Measurements from ENCODE around the gene HDAC9. TPM values are rescaled to one million over a fixed set of nuclear protein-coding genes. Genes with fewer than 3 reads are reported as not detected.

Gene HDAC9
- total and polyA plus RNA-seq, 7 donors: 0.38 to 34.2 (median 16.8) TPM

DNA sequence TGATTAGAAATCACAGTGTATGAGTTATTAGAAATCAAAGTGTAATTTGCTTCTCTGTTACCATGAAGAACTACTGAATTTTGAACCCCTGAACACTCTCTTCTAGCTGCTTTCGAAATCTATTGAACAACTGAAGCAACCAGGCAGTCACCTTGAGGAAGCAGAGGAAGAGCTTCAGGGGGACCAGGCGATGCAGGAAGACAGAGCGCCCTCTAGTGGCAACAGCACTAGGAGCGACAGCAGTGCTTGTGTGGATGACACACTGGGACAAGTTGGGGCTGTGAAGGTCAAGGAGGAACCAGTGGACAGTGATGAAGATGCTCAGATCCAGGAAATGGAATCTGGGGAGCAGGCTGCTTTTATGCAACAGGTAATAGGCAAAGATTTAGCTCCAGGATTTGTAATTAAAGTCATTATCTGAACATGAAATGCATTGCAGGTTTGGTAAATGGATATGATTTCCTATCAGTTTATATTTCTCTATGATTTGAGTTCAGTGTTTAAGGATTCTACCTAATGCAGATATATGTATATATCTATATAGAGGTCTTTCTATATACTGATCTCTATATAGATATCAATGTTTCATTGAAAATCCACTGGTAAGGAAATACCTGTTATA, 170.7 kb downstream of the HDAC9 start:
- peak; percentile 79 to 97 (median 94) for ATAC-seq
- TF ChIP-seq, protein P1, sequence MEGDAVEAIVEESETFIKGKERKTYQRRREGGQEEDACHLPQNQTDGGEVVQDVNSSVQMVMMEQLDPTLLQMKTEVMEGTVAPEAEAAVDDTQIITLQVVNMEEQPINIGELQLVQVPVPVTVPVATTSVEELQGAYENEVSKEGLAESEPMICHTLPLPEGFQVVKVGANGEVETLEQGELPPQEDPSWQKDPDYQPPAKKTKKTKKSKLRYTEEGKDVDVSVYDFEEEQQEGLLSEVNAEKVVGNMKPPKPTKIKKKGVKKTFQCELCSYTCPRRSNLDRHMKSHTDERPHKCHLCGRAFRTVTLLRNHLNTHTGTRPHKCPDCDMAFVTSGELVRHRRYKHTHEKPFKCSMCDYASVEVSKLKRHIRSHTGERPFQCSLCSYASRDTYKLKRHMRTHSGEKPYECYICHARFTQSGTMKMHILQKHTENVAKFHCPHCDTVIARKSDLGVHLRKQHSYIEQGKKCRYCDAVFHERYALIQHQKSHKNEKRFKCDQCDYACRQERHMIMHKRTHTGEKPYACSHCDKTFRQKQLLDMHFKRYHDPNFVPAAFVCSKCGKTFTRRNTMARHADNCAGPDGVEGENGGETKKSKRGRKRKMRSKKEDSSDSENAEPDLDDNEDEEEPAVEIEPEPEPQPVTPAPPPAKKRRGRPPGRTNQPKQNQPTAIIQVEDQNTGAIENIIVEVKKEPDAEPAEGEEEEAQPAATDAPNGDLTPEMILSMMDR (IDR thresholded peaks at IDR 0.05): peak; percentile 90
- DNase-seq: peak; percentile 76 to 83
- intact Hi-C loops (cut with DNase I): loop anchor here (2.0 to 10.0 kb wide), 3 partner anchors 311 to 961 kb away; no protein-coding TSS in a partner anchor
- Histone ChIP-seq H3K27me3 (ENCODE audit: insufficient read depth in 3 of 3, low read length in 2 of 3) (no peaks in the 10 kb centered on the region), H3K27ac (no peak overlapping the region), H3K4me1 (no peaks in the 10 kb centered on the region), H3K36me3 (ENCODE audit: insufficient read depth in 1 of 2, low read depth in 1 of 2) (peaks cover 0 to 19% of the 10 kb centered on the region in 2 donors), H3K4me3 (no peak overlapping the region), H3K9me3 (no peaks in the 10 kb centered on the region)
- WGBS, 3 donors: 14 to 28% (median 25%) methylated on average over 4 of the region's 4 CpGs

GRCh38 chr7:18667466-18667865, 171.9 kb downstream of the HDAC9 start:
- TF ChIP-seq, protein P1 (IDR thresholded peaks at IDR 0.05): no peak
- Histone ChIP-seq H3K4me3 (no peak overlapping the region), H3K36me3 (ENCODE audit: insufficient read depth in 1 of 2, low read depth in 1 of 2) (peaks cover 0 to 19% of the 10 kb centered on the region in 2 donors), H3K27me3 (ENCODE audit: insufficient read depth in 3 of 3, low read length in 2 of 3) (no peaks in the 10 kb centered on the region), H3K4me1 (no peaks in the 10 kb centered on the region), H3K27ac (no peak overlapping the region), H3K9me3 (no peaks in the 10 kb centered on the region)
- intact Hi-C loops (cut with DNase I): loop anchor here (2.0 to 10.0 kb wide), 3 partner anchors 313 to 963 kb away; no protein-coding TSS in a partner anchor
- ATAC-seq: no peak
- 60 to 71% (median 63%) methylated on average over 1 of the region's 1 CpG for WGBS, 3 donors
- DNase-seq: no peak

- TF ChIP-seq, protein P1 (IDR thresholded peaks at IDR 0.05): no peak
- H3K4me1 ChIP-seq: no peaks in the 10 kb centered on the region
- DNase-seq (no peak), ATAC-seq (no peak)
- no peak overlapping the region for H3K27ac ChIP-seq
- intact Hi-C loops (cut with DNase I): no loop called here
- no peak overlapping the region for H3K4me3 ChIP-seq
- no peaks in the 10 kb centered on the region for H3K27me3 ChIP-seq (ENCODE audit: insufficient read depth in 3 of 3, low read length in 2 of 3)
- peaks cover 0 to 18% of the 10 kb centered on the region in 2 donors for H3K36me3 ChIP-seq (ENCODE audit: insufficient read depth in 1 of 2, low read depth in 1 of 2)
- WGBS, 3 donors: 71 to 75% (median 73%) methylated on average over 5 of the region's 5 CpGs
- H3K9me3 ChIP-seq: no peaks in the 10 kb centered on the region
Observed at GRCh38 chr7:18671176-18671575, 175.6 kb downstream of the HDAC9 start.

GRCh38 chr7:18675579-18675978, 180.0 kb downstream of the HDAC9 start:
- 59 to 83% (median 67%) methylated on average over 2 of the region's 2 CpGs for WGBS, 3 donors
- ATAC-seq (no peak), DNase-seq (no peak)
- Histone ChIP-seq H3K36me3 (ENCODE audit: insufficient read depth in 1 of 2, low read depth in 1 of 2) (no peaks in the 10 kb centered on the region), H3K4me3 (no peak overlapping the region), H3K9me3 (no peaks in the 10 kb centered on the region), H3K27ac (no peak overlapping the region), H3K27me3 (ENCODE audit: insufficient read depth in 3 of 3, low read length in 2 of 3) (no peaks in the 10 kb centered on the region), H3K4me1 (no peaks in the 10 kb centered on the region)
- intact Hi-C loops (cut with DNase I): no loop called here
- TF ChIP-seq, protein P1 (IDR thresholded peaks at IDR 0.05): no peak

DNA sequence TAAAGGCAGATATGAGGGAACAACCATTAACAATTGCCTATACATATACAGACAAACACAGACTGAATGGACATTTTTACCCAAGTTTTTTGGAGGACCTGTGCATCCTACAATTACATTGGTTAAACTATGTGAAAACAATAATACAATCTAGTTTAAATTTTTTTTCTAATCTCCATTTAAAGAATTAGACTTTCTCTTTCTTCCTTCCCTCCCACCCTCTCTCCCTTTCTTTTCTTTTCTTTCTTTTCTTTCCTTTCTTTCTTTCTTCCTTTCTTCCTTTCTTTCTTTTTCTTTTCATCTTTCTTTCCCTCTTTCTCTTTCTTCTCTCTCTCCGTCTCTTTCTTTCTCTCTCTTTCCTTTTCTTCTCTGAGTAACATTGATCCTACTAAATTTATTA, 183.7 kb downstream of the HDAC9 start:
- Histone ChIP-seq H3K4me1 (no peaks in the 10 kb centered on the region), H3K27me3 (ENCODE audit: insufficient read depth in 3 of 3, low read length in 2 of 3) (no peaks in the 10 kb centered on the region), H3K9me3 (no peaks in the 10 kb centered on the region), H3K36me3 (ENCODE audit: insufficient read depth in 1 of 2, low read depth in 1 of 2) (peaks cover 0 to 3% of the 10 kb centered on the region in 2 donors), H3K27ac (no peak overlapping the region), H3K4me3 (no peak overlapping the region)
- ATAC-seq (no peak), DNase-seq (no peak)
- intact Hi-C loops (cut with DNase I): no loop called here
- TF ChIP-seq, protein P1 (IDR thresholded peaks at IDR 0.05): no peak
- 95 to 100% (median 96%) methylated on average over 1 of the region's 1 CpG for whole genome bisulfite sequencing, 3 donors
